CD4-positive, alpha-beta T cell treated with Interleukin-12 subunit alpha and Interleukin-12 subunit beta, for 1 hour (primary cell): Measurements from ENCODE around the gene TGFB1I1.
"Not testable (repeated sequence)": the region's sequence is repeated elsewhere in the genome, so short reads cannot be mapped to it uniquely, and the experiment has no call there.

ENCODE experiments used
- DNase-seq: peaks from one replicate; pipeline ENCODE4 v3.0.0-alpha.2; 2020

The TGFB1I1 gene

DNA sequence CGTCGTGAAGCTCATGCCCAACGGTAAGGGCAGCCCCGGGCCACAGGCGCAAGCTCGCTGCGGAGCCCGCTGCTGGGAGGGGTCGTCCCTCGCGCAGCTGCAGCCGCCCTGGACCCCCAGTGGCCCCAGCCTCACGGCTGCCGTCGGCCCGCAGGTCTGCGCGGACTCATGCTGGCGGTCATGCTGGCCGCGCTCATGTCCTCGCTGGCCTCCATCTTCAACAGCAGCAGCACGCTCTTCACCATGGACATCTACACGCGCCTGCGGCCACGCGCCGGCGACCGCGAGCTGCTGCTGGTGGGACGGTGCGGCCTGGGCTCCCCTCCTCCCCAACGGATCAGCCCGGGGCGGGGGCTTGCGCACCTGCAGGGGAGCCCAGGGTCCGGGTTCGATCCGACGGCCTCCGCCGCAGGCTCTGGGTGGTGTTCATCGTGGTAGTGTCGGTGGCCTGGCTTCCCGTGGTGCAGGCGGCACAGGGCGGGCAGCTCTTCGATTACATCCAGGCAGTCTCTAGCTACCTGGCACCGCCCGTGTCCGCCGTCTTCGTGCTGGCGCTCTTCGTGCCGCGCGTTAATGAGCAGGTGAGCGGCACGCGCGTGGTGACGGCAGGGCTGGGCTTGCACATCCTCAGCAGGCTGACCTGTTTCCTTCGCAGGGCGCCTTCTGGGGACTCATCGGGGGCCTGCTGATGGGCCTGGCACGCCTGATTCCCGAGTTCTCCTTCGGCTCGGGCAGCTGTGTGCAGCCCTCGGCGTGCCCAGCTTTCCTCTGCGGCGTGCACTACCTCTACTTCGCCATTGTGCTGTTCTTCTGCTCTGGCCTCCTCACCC, 16.7 kb downstream of the TGFB1I1 start:
- no peak for DNase-seq

DNA sequence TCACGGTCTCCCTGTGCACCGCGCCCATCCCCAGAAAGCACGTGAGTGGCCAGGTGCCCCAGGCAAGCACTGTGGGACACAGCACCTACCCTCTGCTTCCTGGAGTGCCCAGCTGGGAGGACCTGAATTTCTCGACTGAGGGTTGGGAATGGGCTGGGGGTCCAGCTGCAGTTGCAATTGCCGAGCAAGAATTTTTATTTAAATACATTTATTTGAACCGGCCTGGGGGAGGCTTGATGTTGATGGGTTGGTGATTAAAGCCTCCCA, 17.3 kb downstream of the TGFB1I1 start:
- DNase-seq, result no peak

GRCh38 chr16:31489616-31490584, 17.9 kb downstream of the TGFB1I1 start:
- no peak for DNase-seq

GRCh38 chr16:31491778-31492418, 19.9 kb downstream of the TGFB1I1 start:
- DNase-seq, result no peak

DNA sequence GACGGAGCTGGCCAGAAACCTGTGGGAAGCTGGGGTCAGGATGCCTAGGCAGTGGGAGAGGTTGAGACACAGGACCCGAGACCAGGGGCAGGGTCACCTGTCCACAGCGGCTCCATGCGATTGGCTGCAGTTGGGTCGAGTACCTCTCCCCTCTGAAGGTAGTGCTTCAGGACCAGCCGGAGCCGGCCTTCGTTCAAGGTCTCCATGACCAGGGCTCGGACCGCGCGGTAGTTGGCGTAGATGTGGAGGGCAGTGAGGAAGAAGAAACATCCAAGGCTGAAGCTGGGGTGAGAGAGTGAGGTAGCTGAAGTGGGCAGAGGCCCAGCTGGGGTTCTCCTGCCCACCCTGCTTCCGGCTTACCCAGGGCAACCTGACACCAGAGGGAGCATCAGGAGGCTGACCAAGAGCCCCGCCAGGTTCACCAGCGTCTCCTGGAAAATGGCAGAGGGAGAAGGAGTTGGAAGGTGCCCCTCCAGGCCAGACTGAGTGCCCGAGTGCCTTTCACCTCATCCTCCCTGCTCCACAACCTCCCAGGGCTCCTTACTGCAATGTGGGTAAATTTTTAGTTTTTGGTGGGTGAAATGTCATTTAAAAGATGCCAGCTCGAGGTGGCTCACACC, 21.7 kb downstream of the TGFB1I1 start:
- DNase-seq, result no peak

GRCh38 chr16:31496670-31497069, 24.7 kb downstream of the TGFB1I1 start:
- no peak for DNase-seq

DNA sequence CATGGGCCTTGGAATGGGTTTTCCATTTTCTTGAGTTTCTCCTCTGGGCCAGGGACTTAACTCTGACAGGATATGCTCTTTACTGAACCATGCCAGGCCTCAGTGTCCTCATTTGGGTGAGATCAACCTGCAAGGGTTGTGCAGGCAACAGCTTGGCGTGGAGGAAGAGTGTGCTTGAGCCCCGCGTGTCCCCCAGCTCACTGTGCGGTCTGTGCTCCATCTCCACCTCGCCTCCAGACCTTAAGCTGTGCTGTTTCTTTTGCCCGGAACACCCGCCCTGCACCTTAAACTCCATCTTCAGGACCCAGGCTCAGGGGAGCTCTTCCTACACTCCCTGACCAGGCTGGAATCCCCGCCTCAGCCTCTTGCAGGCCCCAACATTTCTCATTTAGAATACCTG, 26.5 kb downstream of the TGFB1I1 start:
- no peak for DNase-seq

GRCh38 chr16:31499928-31500327, 28.0 kb downstream of the TGFB1I1 start:
- no peak for DNase-seq

DNA sequence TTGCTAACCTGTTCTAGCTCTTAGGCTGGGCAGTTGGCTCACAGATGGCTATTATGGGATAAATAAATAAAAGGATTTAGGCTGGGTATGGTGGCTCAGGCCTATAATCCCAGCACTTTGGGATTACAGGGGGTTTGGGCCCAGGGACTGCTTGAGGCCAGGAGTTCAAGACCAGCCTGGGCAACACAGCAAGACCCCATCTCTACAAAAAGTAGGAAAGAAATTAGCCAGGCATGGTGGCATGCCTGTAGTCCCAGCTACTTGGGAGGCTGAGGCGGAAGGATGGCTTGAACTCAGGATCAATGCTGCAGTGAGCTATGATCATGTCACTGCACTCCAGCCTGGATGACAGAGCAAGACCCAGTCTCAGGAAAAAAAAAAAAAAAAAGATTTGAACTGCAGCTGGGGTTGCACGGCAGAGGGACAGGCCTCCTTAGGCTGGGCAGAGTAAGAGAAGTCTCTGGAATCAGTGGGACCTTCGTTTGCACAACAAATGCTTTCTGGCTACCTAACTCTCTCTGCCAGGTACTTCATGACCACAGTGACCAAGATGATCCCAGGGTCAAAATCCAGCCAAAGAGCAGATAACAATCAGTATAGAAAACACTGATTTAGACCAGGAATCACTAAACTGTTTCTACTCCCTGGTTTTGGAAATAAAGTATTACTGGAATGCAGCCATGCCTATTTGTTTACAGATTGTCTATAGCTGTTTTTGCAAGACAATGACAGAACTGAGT, 29.4 kb downstream of the TGFB1I1 start:
- no peak for DNase-seq

DNA sequence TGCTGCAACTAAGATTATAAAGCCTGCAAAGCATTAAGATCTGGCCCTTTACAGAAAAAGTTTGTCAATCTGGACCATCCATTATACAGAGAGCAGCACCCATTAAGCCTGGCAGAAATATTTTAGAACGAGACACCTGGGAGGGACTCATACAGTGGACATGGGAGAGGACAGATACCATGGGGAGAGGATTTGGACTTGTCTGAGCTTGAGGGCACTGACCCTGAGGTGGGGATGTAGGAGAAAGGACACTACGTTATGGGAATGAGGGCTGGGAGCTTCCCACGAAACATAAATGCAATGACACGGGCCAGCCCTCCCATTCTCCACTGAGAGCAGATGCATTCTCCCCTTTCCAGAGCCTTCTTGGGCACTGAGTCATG, 30.0 kb downstream of the TGFB1I1 start:
- no peak for DNase-seq

DNA sequence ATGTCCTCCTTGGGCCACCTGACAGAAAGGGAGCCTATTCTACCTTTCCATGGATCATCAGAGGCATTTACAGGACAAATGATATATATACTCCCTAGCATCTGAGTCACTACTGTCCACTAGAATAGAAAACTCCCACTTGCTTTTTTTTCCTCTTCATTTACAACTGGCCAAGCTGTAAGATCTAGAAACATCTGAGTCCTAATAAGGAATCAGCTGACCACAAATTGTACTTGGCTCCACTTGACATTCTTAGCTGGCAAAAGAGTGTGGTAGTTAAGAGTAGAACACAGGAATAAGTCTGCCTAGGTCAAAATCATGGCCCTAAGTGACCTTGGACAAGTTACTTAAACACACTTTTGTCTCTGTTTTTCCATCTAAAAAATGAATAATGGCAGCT, 31.0 kb downstream of the TGFB1I1 start:
- DNase-seq, result no peak

DNA sequence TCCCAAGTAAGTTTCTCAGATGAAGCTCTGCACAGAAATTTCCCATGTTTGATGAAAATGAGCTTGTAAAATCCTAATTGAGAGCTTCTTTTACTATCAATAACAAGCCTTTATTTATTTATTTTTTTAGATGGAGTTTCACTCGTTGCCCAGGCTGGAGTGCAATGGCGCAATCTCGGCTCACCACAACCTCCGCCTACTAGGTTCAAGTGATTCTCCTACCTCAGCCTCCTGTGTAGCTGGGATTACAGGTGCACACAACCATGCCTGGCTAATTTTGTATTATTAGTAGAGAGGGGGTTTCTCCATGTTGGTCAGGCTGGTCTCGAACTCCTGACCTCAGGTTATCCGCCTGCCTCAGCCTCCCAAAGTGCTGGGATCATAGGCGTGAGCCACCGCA, 31.6 kb downstream of the TGFB1I1 start:
- not testable (repeated sequence) for DNase-seq

GRCh38 chr16:31504159-31504558, 32.2 kb downstream of the TGFB1I1 start:
- DNase-seq, result no peak

DNA sequence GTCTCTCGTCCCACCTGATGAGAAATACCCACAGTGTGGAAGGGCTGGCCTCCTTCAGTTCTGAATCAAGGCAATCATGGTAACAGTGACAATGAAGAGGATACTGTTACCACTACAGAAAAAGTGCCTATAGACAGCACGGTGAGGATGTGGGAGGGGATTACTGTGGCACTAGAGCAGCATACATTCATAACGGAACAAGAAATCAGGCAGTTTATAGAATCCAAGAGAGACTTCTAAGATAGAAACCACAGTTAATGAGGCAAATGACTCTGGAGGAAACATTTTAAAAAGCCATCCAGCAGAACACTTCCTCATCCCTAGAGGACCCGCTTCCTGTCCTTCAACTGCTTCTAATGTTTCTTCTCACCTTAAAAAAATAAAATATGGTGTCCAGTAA, 33.5 kb downstream of the TGFB1I1 start:
- DNase-seq, result no peak

- no peak for DNase-seq
Measured at GRCh38 chr16:31507617-31507928, 35.6 kb downstream of the TGFB1I1 start.

DNA sequence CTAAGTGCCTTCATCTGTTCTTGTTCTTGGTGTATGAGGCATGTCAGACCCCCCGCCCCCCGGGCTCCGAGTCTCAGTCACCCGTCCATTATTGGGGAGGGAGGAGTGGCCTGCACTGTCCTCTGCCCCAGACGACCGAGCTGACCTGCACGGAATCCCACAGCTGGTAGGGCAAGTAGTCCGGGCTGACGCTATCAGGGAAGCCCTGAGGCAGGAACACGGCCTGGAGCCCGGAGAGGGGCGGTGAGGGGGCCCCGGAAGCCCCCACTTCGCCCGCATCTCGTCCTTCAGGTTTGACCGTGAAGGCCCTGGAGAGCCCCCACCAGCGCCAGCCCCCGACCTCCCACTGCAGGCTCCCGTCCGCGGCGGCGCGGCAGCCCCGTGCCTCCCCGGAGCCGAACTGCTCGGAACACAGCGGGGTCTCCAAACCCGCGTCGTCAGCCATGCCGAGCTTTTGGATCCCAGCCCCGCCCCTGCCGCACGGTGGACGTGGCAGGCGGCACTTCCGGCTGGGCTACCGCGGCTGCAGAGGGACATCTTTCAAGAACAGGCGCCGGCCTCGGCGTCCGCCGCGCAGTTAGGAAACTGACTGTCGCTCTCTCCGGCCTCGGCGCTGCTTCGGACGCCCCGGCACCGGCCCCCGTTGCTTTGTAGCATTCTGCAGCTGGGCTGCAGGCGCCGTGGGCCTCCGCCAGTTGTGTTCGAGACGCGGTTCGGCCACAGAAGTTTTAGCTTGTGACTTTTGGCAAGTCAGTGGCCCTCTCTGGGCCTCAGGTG, 36.2 kb downstream of the TGFB1I1 start, which contains the start of gene RUSF1:
Gene RUSF1 (minus strand): TSS at position 463 of the 777 bp plus-strand sequence. CDS start 18 bp downstream, at position 445.
- peak; percentile 84 for DNase-seq

DNA sequence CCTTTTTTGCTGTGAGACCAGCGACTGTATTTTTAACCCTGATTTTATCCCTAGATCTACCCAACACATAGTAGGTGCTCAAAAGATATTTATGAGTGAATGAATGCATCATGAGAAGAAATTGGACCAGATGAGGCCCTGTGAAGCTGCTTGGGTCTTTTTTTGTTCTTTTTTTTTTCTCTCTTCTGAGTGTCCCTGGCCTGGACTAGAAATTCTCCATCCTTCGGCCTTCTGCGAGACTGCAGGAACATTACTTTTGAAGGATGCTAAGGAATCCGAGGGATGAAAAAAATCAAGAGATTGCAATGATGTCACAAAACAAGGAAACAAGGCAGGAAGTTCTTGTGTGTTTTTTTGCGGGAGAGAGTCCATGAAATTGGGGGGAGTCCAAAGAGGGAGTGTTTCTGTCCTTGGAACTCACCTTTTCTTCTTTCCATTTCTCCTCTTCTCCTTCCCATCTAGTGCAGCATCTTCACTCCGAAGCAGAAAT, 36.8 kb downstream of the TGFB1I1 start:
- no peak for DNase-seq

DNA sequence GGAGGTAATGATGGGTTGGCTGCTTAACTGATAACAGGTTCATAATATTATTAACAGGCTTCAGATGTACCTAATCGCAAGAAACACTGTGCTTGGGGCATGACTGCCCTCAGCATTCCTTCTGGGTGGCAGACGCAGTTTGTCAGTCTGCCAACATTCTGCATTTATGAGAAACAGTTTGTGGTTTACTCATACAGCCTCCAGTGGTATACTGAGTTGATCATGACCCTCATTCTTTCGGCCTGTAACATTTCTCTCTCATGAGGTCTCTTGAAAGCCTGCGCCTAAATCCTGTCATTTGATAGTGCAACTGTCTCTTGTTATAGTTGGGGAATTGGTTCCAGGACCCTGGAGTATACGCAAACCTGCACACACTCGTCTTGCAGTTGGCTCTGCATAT, 41.2 kb downstream of the TGFB1I1 start:
- DNase-seq, result no peak

DNA sequence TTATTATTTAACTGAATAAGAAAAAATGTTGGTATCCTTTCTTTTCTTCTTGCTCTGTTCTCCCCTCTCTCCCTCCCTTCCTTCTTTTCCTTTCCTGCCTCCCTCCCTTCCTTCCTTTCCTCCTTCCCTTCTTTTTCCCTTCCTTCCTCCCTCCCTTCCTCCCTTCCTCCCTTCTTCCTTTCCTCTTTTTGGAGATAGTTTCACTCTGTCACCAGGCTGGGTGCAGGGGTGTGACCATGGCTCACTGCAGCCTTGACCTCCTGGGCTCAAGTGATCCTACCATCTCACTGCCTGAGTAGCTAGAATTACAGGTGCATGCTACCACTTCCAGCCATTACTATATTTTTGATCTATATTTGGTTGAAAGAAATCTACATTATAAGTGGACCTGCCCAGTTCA, 41.9 kb downstream of the TGFB1I1 start:
- DNase-seq, result no peak

DNA sequence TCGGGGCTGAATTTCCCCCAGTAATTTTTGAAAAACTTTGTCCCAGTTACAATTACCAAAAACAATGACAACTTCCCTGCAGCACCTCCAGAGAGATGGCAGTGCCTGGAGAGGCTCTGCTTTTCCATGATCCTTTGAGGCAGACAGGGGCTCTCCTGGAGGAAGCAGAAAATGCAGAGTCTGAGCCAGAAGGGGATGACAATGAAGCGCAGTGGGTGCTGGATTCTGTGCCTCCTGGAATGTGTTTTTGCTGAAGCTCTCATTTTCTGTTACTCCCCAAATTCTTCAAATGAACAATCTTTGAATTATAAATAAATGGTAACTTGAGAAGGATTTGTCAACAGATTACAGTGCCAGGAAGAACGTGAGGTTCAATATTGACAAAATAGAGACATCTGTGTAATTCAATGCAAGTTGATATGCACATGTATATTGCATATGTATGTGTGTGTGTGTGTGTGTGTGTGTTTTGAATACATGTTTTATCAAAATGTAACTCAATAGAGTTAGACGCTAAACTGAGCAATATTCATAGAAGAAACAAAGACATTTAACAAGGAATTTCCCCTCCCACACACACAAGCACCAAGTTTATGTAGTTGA, 45.9 kb downstream of the TGFB1I1 start:
- no peak for DNase-seq
